HK-2 (cell line): ENCODE results near the gene CALY.

Experiments used
- DNase-seq: peaks from one replicate; pipeline ENCODE4 v3.0.0-alpha.2; 2018; ENCODE audit not compliant: unreplicated experiment

CALY gene

GRCh38 chr10:133351408-133352318 is 15.0 kb upstream of the CALY start:
- no peak for DNase-seq

GRCh38 chr10:133350950-133351329 is 14.2 kb upstream of the CALY start:
- no peak for DNase-seq

GRCh38 chr10:133350283-133350949 is 13.7 kb upstream of the CALY start:
- DNase-seq: no peak

- DNase-seq: no peak
Measured at GRCh38 chr10:133349577-133350011, 12.9 kb upstream of the CALY start.

GRCh38 chr10:133349160-133349568 is 12.5 kb upstream of the CALY start:
- no peak for DNase-seq

GRCh38 chr10:133347710-133348517 is 11.2 kb upstream of the CALY start:
- DNase-seq: no peak

GRCh38 chr10:133346413-133346812 is 9.7 kb upstream of the CALY start:
- no peak for DNase-seq

- DNase-seq: no peak
Measured at GRCh38 chr10:133344236-133344635, 7.5 kb upstream of the CALY start.

GRCh38 chr10:133343558-133343957 is 6.9 kb upstream of the CALY start:
- no peak for DNase-seq

GRCh38 chr10:133342942-133343341 is 6.2 kb upstream of the CALY start:
- DNase-seq: no peak

- no peak for DNase-seq
Measured at GRCh38 chr10:133341983-133342382, 5.3 kb upstream of the CALY start.

- no peak for DNase-seq
Measured at GRCh38 chr10:133339708-133340380, 3.1 kb upstream of the CALY start.

- DNase-seq: no peak
Measured at GRCh38 chr10:133338080-133339071, 1.7 kb upstream of the CALY start.

- DNase-seq: no peak
Measured at GRCh38 chr10:133337370-133337725, 652 bp upstream of the CALY start.

- no peak for DNase-seq
Measured at GRCh38 chr10:133336118-133336576, 549 bp downstream of the CALY start.

GRCh38 chr10:133335246-133336117 is 1.2 kb downstream of the CALY start:
- DNase-seq: no peak

GRCh38 chr10:133334503-133335245 is 2.0 kb downstream of the CALY start:
- DNase-seq: no peak

- DNase-seq: no peak
Measured at GRCh38 chr10:133332936-133333699, 3.6 kb downstream of the CALY start.
